ENCODE measurements around the gene SULF2. TPM values are rescaled to one million over a fixed set of nuclear protein-coding genes. Genes with fewer than 3 reads are reported as not detected.

SULF2 gene
- total RNA-seq, 1 experiment from 2014 or later: 13.0 TPM

GRCh38 chr20:47818016-47818415 lies 32.7 kb upstream of the SULF2 start:
- no peak for ATAC-seq
- POLR2A ChIA-PET: interaction anchor here (1.0 kb wide), 1 partner anchor 9 kb away, joined by 4 read pairs; no protein-coding TSS in a partner anchor
- no peak overlapping the region for H2AFZ ChIP-seq (ENCODE audit: low read depth, low read length, poor library complexity, severe bottlenecking)

More at GRCh38 chr20:47818016-47818415, 32.7 kb upstream of the SULF2 start:
- H3K27ac ChIP-seq (ENCODE audit: low read depth, low read length): no peak overlapping the region
- no peaks in the 10 kb centered on the region for H3K9me2 ChIP-seq (ENCODE audit: insufficient read depth)
- ChIA-PET CTCF (no interaction called here), RAD21 (ENCODE audit: low non-redundant PET in 1 of 2, low total read pairs in 2 of 2, uncharacterized antibody in 2 of 2, unreplicated experiment in 2 of 2) (no interaction called here)
- no TSS peak for BruUV-seq (replicated peaks)
- H3K36me3 ChIP-seq (ENCODE audit: control insufficient read depth in 1 of 2, insufficient read depth in 2 of 2, low read length in 2 of 2): no peaks in the 10 kb centered on the region
- peaks cover 34% of the 10 kb centered on the region; the same call in 1 of the 2 replicates for H3K27me3 ChIP-seq (ENCODE audit: insufficient read depth, low read length)
- no peaks in the 10 kb centered on the region for H3K9me3 ChIP-seq (ENCODE audit: control insufficient read depth in 1 of 2, insufficient read depth in 1 of 2, low read depth in 1 of 2, low read length in 2 of 2)
- no peak overlapping the region for H3K4me3 ChIP-seq (replicated peaks in 1 of 2; ENCODE audit: low read depth in 1 of 2, low read length in 2 of 2)
- H3K79me2 ChIP-seq (ENCODE audit: insufficient read depth, low read length): no peaks in the 10 kb centered on the region
- no peak for TF ChIP-seq ZFX (IDR thresholded peaks at IDR 0.05)
- TF ChIP-seq ELF1 (IDR thresholded peaks at IDR 0.05; ENCODE audit: borderline replicate concordance, low read depth): no peak
- no peak for TF ChIP-seq POLR2A (IDR thresholded peaks at IDR 0.05; ENCODE audit: borderline replicate concordance, extremely low read depth, insufficient read depth, insufficient read length)
- no peak for TF ChIP-seq SRF (IDR thresholded peaks at IDR 0.05; ENCODE audit: low read depth)
- TF ChIP-seq, protein P1, sequence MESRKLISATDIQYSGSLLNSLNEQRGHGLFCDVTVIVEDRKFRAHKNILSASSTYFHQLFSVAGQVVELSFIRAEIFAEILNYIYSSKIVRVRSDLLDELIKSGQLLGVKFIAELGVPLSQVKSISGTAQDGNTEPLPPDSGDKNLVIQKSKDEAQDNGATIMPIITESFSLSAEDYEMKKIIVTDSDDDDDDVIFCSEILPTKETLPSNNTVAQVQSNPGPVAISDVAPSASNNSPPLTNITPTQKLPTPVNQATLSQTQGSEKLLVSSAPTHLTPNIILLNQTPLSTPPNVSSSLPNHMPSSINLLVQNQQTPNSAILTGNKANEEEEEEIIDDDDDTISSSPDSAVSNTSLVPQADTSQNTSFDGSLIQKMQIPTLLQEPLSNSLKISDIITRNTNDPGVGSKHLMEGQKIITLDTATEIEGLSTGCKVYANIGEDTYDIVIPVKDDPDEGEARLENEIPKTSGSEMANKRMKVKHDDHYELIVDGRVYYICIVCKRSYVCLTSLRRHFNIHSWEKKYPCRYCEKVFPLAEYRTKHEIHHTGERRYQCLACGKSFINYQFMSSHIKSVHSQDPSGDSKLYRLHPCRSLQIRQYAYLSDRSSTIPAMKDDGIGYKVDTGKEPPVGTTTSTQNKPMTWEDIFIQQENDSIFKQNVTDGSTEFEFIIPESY (IDR thresholded peaks at IDR 0.05; ENCODE audit: extremely low read depth, insufficient replicate concordance, low read length): no peak
- TF ChIP-seq, protein P2, sequence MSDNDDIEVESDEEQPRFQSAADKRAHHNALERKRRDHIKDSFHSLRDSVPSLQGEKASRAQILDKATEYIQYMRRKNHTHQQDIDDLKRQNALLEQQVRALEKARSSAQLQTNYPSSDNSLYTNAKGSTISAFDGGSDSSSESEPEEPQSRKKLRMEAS (IDR thresholded peaks at IDR 0.05): no peak
- no peak for TF ChIP-seq EGR1 (IDR thresholded peaks at IDR 0.05; ENCODE audit: low read depth)
- TF ChIP-seq, protein P3, sequence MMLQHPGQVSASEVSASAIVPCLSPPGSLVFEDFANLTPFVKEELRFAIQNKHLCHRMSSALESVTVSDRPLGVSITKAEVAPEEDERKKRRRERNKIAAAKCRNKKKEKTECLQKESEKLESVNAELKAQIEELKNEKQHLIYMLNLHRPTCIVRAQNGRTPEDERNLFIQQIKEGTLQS (IDR thresholded peaks at IDR 0.05): no peak
- TF ChIP-seq, protein P4, sequence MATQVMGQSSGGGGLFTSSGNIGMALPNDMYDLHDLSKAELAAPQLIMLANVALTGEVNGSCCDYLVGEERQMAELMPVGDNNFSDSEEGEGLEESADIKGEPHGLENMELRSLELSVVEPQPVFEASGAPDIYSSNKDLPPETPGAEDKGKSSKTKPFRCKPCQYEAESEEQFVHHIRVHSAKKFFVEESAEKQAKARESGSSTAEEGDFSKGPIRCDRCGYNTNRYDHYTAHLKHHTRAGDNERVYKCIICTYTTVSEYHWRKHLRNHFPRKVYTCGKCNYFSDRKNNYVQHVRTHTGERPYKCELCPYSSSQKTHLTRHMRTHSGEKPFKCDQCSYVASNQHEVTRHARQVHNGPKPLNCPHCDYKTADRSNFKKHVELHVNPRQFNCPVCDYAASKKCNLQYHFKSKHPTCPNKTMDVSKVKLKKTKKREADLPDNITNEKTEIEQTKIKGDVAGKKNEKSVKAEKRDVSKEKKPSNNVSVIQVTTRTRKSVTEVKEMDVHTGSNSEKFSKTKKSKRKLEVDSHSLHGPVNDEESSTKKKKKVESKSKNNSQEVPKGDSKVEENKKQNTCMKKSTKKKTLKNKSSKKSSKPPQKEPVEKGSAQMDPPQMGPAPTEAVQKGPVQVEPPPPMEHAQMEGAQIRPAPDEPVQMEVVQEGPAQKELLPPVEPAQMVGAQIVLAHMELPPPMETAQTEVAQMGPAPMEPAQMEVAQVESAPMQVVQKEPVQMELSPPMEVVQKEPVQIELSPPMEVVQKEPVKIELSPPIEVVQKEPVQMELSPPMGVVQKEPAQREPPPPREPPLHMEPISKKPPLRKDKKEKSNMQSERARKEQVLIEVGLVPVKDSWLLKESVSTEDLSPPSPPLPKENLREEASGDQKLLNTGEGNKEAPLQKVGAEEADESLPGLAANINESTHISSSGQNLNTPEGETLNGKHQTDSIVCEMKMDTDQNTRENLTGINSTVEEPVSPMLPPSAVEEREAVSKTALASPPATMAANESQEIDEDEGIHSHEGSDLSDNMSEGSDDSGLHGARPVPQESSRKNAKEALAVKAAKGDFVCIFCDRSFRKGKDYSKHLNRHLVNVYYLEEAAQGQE (IDR thresholded peaks at IDR 0.05; ENCODE audit: low read depth): no peak
- TF ChIP-seq, protein P5, sequence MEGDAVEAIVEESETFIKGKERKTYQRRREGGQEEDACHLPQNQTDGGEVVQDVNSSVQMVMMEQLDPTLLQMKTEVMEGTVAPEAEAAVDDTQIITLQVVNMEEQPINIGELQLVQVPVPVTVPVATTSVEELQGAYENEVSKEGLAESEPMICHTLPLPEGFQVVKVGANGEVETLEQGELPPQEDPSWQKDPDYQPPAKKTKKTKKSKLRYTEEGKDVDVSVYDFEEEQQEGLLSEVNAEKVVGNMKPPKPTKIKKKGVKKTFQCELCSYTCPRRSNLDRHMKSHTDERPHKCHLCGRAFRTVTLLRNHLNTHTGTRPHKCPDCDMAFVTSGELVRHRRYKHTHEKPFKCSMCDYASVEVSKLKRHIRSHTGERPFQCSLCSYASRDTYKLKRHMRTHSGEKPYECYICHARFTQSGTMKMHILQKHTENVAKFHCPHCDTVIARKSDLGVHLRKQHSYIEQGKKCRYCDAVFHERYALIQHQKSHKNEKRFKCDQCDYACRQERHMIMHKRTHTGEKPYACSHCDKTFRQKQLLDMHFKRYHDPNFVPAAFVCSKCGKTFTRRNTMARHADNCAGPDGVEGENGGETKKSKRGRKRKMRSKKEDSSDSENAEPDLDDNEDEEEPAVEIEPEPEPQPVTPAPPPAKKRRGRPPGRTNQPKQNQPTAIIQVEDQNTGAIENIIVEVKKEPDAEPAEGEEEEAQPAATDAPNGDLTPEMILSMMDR (IDR thresholded peaks at IDR 0.05 in 2 of 3, conservative IDR thresholded peaks at IDR 0.05 in 1 of 3; ENCODE audit: borderline replicate concordance in 1 of 3, insufficient read depth in 1 of 3, low read depth in 2 of 3, low read length in 2 of 3): no peak
- TF ChIP-seq CEBPB (IDR thresholded peaks at IDR 0.05; ENCODE audit: low read depth): no peak
- intact Hi-C loops (cut with micrococcal nuclease): loop anchor here (10.0 kb wide), 1 partner anchor 77 kb away; no protein-coding TSS in a partner anchor
- H3K4me2 ChIP-seq (ENCODE audit: low read length): no peak overlapping the region
- no peaks in the 10 kb centered on the region for H4K20me1 ChIP-seq (ENCODE audit: insufficient read depth)
- peaks cover 5 to 16% of the 10 kb centered on the region in 2 experiments; a peak in 3 of 4 replicates for H3K4me1 ChIP-seq (ENCODE audit: control insufficient read depth in 1 of 2, insufficient read depth in 2 of 2, low read length in 2 of 2)
- no peak overlapping the region for H3K9ac ChIP-seq (ENCODE audit: low read length)
- no peak for DNase-seq (ENCODE audit: low read depth, low spot score)
